HEK293 (cell line): Measurements from ENCODE around the gene KRT7.

ENCODE experiments used
- SETDB1 ChIP-seq: IDR thresholded peaks from one replicate; pipeline ENCODE4 v1.6.1; 2017; ENCODE audit warnings: mild to moderate bottlenecking, low read length, moderate library complexity, mixed read lengths; ENCODE audit not compliant: insufficient read length
- ZBTB21 ChIP-seq: fragments of 450-650 bp; formaldehyde crosslinking; IDR thresholded peaks from 2 replicates; pipeline ENCODE4 v1.5.1; 2017; ENCODE audit warnings: missing biosample characterization, missing genetic modification characterization
- ZBTB8A ChIP-seq: fragments of 450-650 bp; formaldehyde crosslinking; IDR thresholded peaks from 2 replicates; pipeline ENCODE4 v1.5.1; 2016; ENCODE audit warnings: missing biosample characterization, missing genetic modification characterization
- ZNF10 ChIP-seq: fragments of 450-650 bp; formaldehyde crosslinking; IDR thresholded peaks from 2 replicates; pipeline ENCODE4 v1.5.1; 2017; ENCODE audit warnings: missing biosample characterization, missing genetic modification characterization
- ZNF274 ChIP-seq, 2 experiments: fragments of 200-500 bp in 1 of 2; fragments of 450-650 bp in 1 of 2; sonication (Bioruptor generic) in 1 of 2; formaldehyde crosslinking in 1 of 2; IDR thresholded peaks; 2 replicates each; pipeline versions ENCODE4 v1.5.1 to v1.6.1; 2014 to 2016; ENCODE audit warnings: borderline replicate concordance in 1 of 2, inconsistent platforms in 1 of 2, low read length in 1 of 2, missing biosample characterization in 1 of 2, missing genetic modification characterization in 1 of 2
- ZNF354C ChIP-seq: fragments of 450-650 bp; formaldehyde crosslinking; IDR thresholded peaks from 2 replicates; pipeline ENCODE4 v1.5.1; 2016; ENCODE audit warnings: missing biosample characterization, missing genetic modification characterization, low read depth, borderline replicate concordance
- ZNF394 ChIP-seq: fragments of 450-650 bp; formaldehyde crosslinking; IDR thresholded peaks from 2 replicates; pipeline ENCODE4 v1.5.1; 2016; ENCODE audit warnings: missing biosample characterization, missing genetic modification characterization, mild to moderate bottlenecking, moderate library complexity, borderline replicate concordance
- ZNF513 ChIP-seq: fragments of 450-650 bp; IDR thresholded peaks from 2 replicates; pipeline ENCODE4 v1.5.1; 2018; ENCODE audit warnings: missing biosample characterization, missing genetic modification characterization
- ZNF558 ChIP-seq: fragments of 450-650 bp; formaldehyde crosslinking; IDR thresholded peaks from 2 replicates; pipeline ENCODE4 v1.5.1; 2016; ENCODE audit warnings: missing biosample characterization, missing genetic modification characterization
- ZNF561 ChIP-seq: fragments of 450-650 bp; IDR thresholded peaks from 2 replicates; pipeline ENCODE4 v1.5.1; 2018; ENCODE audit warnings: missing biosample characterization, missing genetic modification characterization, borderline replicate concordance
- ZNF768 ChIP-seq: fragments of 450-650 bp; formaldehyde crosslinking; IDR thresholded peaks from 2 replicates; pipeline ENCODE4 v1.5.1; 2018; ENCODE audit warnings: missing biosample characterization, mild to moderate bottlenecking, missing genetic modification characterization
- TF ChIP-seq, protein P1 (sequence below): fragments of 450-650 bp; formaldehyde crosslinking; IDR thresholded peaks from 2 replicates; pipeline ENCODE4 v1.5.1; 2016; ENCODE audit warnings: missing biosample characterization, missing genetic modification characterization
- TF ChIP-seq, protein P2 (sequence below): fragments of 450-650 bp; formaldehyde crosslinking; IDR thresholded peaks from 2 replicates; pipeline ENCODE4 v1.5.1; 2016; ENCODE audit warnings: missing biosample characterization, missing genetic modification characterization
- TF ChIP-seq, protein P3 (sequence below): fragments of 450-650 bp; formaldehyde crosslinking; IDR thresholded peaks from 2 replicates; pipeline ENCODE4 v1.5.1; 2016; ENCODE audit warnings: missing biosample characterization, missing genetic modification characterization

DNA sequence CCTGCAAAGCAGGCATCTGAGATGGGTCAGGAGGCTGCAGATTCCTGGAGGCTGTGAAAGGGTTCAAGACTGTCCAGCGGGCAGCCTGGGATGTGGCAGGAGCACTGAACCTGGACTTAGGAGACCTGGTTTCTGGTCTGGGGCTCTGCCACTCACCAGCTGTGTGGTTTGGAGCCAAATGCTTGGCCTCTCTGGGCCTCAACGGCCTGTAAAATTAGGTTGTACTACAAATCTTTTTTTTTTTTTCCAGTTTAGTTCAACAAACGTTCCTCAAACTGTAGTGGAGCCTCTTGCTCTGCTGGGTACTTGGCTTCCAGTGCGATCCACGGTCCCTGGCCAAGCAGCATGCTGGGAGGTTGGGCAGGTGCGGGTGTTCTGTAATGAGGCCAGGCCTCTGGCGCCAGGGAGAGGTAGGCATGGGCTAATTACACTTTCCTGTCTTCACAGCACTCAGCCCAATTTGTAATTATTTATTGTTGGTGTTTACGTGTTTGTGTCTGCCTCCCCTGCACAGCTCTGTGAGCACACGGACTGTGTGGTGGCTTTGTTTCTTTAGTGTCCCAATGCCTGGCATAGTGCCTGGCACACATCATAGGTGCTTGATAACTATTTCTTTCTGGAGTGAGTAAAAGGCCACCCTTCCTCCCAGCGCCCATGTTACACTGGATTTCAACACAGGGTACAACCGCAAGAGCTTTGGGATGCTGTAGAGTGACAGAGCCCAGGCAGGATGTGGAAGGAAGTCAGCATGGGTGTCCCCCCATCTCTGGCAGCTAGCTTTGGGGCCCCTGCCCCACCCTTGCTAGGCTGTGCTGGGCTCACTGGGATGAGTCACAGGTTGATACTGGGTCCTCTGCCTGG, 35.4 kb upstream of the KRT7 start:
- TF ChIP-seq, protein P1, sequence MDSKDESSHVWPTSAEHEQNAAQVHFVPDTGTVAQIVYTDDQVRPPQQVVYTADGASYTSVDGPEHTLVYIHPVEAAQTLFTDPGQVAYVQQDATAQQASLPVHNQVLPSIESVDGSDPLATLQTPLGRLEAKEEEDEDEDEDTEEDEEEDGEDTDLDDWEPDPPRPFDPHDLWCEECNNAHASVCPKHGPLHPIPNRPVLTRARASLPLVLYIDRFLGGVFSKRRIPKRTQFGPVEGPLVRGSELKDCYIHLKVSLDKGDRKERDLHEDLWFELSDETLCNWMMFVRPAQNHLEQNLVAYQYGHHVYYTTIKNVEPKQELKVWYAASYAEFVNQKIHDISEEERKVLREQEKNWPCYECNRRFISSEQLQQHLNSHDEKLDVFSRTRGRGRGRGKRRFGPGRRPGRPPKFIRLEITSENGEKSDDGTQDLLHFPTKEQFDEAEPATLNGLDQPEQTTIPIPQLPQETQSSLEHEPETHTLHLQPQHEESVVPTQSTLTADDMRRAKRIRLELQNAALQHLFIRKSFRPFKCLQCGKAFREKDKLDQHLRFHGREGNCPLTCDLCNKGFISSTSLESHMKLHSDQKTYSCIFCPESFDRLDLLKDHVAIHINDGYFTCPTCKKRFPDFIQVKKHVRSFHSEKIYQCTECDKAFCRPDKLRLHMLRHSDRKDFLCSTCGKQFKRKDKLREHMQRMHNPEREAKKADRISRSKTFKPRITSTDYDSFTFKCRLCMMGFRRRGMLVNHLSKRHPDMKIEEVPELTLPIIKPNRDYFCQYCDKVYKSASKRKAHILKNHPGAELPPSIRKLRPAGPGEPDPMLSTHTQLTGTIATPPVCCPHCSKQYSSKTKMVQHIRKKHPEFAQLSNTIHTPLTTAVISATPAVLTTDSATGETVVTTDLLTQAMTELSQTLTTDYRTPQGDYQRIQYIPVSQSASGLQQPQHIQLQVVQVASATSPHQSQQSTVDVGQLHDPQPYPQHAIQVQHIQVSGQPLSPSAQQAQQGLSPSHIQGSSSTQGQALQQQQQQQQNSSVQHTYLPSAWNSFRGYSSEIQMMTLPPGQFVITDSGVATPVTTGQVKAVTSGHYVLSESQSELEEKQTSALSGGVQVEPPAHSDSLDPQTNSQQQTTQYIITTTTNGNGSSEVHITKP (tag by site-specific recombination) = no peak
- TF ChIP-seq ZNF394 = no peak
- TF ChIP-seq ZNF354C (tag by site-specific recombination) = no peak
- TF ChIP-seq, protein P2, sequence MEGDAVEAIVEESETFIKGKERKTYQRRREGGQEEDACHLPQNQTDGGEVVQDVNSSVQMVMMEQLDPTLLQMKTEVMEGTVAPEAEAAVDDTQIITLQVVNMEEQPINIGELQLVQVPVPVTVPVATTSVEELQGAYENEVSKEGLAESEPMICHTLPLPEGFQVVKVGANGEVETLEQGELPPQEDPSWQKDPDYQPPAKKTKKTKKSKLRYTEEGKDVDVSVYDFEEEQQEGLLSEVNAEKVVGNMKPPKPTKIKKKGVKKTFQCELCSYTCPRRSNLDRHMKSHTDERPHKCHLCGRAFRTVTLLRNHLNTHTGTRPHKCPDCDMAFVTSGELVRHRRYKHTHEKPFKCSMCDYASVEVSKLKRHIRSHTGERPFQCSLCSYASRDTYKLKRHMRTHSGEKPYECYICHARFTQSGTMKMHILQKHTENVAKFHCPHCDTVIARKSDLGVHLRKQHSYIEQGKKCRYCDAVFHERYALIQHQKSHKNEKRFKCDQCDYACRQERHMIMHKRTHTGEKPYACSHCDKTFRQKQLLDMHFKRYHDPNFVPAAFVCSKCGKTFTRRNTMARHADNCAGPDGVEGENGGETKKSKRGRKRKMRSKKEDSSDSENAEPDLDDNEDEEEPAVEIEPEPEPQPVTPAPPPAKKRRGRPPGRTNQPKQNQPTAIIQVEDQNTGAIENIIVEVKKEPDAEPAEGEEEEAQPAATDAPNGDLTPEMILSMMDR = no peak
- no peak for TF ChIP-seq ZNF10 (tag by site-specific recombination)
- TF ChIP-seq ZBTB8A (tag by site-specific recombination) = no peak
- no peak for TF ChIP-seq ZNF558 (tag by site-specific recombination)
- TF ChIP-seq ZBTB21 = no peak
- TF ChIP-seq ZNF513 (tag by site-specific recombination) = no peak
- TF ChIP-seq SETDB1 = no peak
- no peak for TF ChIP-seq ZNF561
- TF ChIP-seq, protein P3, sequence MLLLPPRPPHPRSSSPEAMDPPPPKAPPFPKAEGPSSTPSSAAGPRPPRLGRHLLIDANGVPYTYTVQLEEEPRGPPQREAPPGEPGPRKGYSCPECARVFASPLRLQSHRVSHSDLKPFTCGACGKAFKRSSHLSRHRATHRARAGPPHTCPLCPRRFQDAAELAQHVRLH = no peak
- no peak for TF ChIP-seq ZNF768
- no peak for TF ChIP-seq ZNF274 (IDR thresholded peaks at IDR 0.05; ENCODE audit: low read length)
- no peak for TF ChIP-seq ZNF274 (tag by site-specific recombination; IDR thresholded peaks at IDR 0.05; ENCODE audit: borderline replicate concordance)
